ENCODE data around the gene PLOD3.
A peak's percentile ranks its signal among the peaks of the same experiment; 100 is the strongest.

Gene PLOD3

DNA sequence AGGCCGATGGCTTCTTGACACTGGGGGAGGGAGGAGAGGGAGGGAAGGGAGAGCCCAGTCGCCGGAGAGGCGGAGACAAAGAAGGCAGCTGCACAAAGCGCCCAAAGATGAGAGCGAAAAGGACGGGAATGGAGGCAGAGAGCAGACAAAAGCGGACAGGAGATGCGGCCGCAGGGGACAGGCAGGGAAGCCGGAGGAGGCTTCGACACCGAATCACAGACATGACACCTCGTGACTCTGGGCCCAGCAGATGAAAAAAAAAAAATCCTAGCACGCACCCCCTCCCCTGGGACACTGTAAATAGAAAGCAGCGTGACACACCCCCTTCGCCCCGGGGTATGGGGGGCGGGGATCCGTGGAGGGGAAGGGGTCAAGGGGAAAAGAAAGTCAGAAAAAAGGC lies 38.3 kb downstream of the PLOD3 start:
- no peak for DNase-seq

- DNase-seq = no peak
Observed at GRCh38 chr7:101177644-101178043, 39.7 kb downstream of the PLOD3 start.

GRCh38 chr7:101175664-101176063 lies 41.7 kb downstream of the PLOD3 start:
- DNase-seq = no peak

GRCh38 chr7:101174322-101174854 lies 43.0 kb downstream of the PLOD3 start:
- no peak for DNase-seq

DNA sequence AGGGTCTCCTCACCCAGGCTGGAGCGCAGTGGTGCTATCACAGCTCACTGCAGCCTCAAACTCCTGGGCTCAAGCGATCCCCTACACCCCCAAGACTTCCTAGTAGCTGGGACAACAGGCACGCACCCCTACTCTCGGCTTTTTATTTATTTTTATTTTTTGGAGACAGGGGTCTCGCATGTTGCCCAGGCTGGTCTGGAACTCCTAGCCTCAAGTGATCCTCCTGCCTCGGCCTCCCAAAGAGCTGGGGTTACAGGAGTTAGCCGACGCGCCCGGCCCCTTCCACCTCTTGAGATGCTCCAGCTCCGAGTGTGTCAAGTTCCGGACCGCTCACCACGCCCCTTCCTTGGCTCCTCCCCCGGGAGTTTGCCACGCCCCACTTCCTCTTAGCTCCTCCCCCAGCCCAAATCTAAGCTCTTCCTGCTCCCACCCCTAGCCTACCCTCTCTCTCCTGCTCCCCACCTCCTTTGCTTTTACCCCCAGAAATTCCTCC lies 43.6 kb downstream of the PLOD3 start:
- peak; percentile 74 for DNase-seq

DNA sequence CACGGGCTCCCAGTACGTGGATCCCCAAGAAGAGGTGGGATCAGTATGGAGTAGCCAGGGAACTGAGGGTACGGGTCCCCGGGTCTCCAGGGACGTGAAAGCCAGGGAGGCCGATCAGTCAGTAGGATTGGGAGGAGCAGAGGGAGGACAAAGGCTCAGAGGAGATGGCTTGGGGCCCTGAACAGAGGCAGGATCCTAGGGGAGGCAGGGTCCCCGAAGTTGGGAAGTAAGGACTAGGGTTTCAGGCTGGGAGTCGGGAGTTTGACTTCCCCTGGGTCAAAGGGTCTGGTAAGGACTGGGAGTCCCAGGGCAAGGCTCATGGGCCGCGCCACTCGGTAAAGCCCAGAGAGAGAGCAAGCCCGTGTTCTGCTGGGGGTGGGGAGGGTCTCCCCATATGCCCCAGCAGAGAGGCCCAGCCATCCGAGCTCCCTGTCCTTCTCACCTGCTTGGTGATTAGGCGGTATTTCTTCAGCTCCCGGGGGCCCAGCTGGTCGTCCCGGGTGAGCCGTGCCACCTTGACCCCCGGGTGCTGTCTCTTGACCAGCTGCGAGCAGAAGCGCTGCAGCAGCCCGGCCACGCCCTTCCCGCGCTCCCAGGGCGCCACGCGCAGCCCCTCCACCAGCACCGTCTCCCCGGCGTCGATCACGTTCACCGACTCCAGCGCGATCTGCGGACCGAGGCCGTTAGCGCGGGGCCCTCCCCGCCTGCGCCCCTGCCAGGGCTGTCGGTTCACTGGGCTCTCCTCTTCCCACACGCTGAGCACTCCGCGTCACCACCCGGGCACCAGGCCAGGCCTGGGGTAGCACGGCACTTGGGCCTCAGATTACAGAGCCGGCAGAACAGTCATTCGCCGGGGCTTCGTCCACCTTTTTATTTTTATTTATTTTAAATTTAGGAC lies 44.3 kb downstream of the PLOD3 start:
- DNase-seq = peak; percentile 11

GRCh38 chr7:101172005-101172853 lies 45.2 kb downstream of the PLOD3 start:
- DNase-seq = no peak

DNA sequence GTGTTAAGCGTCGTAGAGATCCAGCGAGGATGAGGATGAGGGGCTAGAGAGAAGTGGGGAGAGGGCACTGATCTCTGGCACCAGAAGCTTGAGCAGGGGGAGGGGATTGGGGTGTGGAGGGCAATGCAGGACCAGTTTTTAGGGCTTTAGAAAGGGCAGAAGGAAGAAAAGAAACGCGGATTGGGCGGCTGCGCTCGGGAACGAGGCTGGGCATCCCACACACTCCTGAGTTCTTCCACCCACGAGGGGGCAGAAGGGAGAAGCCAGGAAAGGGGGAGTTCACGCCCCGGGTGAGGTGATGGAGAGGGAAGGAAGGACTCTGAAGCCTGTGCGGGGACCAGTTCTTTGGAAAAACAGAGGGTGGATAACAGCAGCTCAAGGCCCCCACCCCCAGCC lies 45.9 kb downstream of the PLOD3 start:
- peak; percentile 4 for DNase-seq

GRCh38 chr7:101170617-101171441 lies 46.6 kb downstream of the PLOD3 start:
- DNase-seq = peak; percentile 17

DNA sequence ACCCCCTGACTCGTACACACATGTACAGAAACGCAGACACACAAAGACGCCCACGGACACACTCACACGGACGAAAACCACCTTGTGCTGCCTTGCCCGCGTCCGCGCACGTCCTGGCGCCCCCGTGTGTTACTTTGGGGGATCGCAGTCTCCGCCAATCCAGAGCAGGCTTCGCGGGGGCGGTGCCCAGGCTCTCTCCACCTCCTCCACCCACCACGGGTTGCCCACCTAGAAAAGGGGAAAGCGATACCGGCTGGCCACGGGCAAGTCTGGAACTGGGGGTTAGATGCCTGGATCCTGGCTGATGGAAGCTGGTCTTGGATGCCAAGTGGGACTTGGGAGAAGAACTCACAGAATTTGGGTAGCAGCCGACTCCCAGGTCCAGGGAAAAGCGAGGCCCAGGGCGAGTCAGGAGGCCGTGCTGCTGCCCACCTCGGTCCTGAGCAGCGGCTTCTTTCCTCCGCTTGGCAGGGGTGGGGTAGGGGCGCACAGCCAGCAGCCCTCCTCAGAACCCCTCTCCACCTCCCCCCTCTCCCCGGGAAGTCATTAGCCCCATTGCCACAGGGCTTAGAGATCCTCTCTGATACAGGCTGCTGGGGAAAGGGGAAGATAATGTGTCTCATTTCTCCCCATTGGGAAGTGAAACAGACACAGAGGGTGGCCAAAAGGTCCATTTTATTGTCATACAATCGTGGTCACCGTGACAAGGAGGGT lies 47.4 kb downstream of the PLOD3 start:
- peak; percentile 74 for DNase-seq

GRCh38 chr7:101169110-101169837 lies 48.1 kb downstream of the PLOD3 start:
- DNase-seq = no peak

GRCh38 chr7:101168412-101169049 lies 48.9 kb downstream of the PLOD3 start:
- no peak for DNase-seq

- DNase-seq = no peak
Observed at GRCh38 chr7:101167645-101168411, 49.6 kb downstream of the PLOD3 start.

DNA sequence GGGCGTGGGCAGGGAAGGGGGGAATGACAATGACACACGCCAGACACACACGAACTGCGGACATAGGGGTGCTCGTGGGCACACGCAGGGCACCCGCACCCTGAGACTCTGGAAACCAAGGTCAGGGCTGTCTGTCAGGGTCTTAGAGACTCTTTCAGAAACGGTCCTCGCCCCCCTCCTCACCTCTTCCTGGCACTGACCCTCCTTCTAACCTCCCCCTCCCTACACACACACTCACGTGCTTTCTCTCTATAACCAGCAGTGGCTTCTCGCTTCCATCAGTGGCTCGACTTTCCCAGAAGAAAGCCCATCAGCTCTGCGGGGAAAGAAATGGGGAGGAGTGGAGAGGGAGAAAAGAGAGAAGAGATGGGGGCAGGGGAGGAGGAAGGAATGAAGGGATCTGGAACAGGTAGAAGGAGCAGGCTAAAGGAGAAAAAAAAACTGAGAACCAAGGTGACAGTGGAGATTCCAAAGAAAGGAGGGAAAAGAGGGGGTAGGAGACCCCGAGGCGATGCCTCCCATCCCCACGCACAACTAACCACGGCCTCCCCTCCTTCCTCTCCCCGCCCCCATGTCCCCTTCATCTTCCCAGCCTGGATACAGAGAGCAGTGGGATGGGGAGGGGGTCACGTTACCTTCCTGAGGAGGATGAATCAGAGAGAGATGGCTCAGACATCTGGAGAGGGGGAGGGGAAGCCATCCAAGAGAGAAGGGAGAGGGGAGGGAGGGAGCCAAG lies 50.3 kb downstream of the PLOD3 start:
- no peak for DNase-seq

DNA sequence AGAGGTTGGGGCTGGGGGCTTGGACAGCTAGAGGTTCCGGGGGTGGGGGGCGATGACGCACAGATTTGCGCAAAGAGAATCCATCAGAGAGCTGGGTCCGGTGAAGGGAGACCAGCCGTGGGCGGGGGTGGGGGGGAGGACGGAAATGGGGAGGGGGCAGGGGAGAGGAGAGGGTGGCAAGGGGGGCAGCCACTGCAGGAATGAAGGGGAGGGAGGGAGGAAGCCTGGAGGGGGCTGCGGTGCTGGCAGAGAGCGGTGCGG lies 50.8 kb downstream of the PLOD3 start:
- DNase-seq = no peak

DNA sequence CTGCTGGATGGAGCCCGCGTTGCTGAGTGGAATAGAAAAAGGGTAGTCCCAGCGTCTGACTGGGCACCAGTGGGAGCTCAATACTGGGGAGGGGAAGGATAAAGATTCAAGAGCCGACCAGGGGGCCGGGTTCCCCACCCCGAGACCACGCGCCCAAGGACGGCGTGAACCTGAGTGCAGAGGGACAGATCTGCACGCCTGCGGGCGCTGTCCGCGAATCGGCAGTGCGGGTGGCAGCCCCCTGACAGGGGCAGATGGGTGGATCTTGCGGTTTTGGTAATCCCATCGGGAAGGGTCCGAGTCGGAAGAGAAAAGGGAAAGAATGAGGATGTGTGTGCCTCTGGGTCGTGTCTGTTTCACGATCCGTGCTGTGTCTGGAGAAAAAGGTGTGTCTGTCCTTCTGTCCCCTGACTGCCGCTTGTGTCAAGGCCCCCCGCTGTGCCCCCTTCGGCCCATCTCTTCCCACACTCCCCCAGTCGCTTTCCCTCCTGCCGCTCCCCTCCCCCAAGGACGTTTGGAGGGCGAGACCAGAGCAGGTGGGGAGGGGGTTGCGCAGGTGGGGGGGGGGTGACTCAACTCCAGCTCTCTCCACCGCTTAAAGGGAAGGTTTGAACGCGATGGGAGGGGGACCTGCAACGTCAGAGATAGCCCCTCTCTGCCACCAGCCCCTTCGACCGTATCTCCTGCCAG lies 51.3 kb downstream of the PLOD3 start:
- DNase-seq = no peak

- DNase-seq = peak; percentile 94
Observed at GRCh38 chr7:101165075-101165957, 52.1 kb downstream of the PLOD3 start, which contains the start of gene VGF. TSS of gene VGF (minus strand) at chr7:101165569. CDS start at chr7:101164843, 726 bp downstream.

Data from MV-4-11 (cell line).